D721Med (cell line): Measurements from ENCODE around the gene SMIM32.

Source experiments
- DNase-seq: peaks from one replicate; pipeline ENCODE4 v3.0.0; 2011; ENCODE audit warnings: low spot score; ENCODE audit not compliant: insufficient read length
- FAIRE-seq: peaks from 2 replicates; lab custom pipeline; 2011; peaks lifted over from hg19 to GRCh38; lab: Jason Lieb, UNC
- TF ChIP-seq, protein P1 (sequence below): IDR thresholded peaks from 2 replicates; pipeline ENCODE4 v1.5.1; 2012; ENCODE audit warnings: mild to moderate bottlenecking, control low read depth; ENCODE audit not compliant: insufficient read depth; ENCODE audit errors: missing control alignments

SMIM32 gene

GRCh38 chr5:136195971-136196820, 3.2 kb upstream of the SMIM32 start:
- DNase-seq (no peak), FAIRE-seq (no peak)
- TF ChIP-seq, protein P1, sequence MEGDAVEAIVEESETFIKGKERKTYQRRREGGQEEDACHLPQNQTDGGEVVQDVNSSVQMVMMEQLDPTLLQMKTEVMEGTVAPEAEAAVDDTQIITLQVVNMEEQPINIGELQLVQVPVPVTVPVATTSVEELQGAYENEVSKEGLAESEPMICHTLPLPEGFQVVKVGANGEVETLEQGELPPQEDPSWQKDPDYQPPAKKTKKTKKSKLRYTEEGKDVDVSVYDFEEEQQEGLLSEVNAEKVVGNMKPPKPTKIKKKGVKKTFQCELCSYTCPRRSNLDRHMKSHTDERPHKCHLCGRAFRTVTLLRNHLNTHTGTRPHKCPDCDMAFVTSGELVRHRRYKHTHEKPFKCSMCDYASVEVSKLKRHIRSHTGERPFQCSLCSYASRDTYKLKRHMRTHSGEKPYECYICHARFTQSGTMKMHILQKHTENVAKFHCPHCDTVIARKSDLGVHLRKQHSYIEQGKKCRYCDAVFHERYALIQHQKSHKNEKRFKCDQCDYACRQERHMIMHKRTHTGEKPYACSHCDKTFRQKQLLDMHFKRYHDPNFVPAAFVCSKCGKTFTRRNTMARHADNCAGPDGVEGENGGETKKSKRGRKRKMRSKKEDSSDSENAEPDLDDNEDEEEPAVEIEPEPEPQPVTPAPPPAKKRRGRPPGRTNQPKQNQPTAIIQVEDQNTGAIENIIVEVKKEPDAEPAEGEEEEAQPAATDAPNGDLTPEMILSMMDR = no peak

DNA sequence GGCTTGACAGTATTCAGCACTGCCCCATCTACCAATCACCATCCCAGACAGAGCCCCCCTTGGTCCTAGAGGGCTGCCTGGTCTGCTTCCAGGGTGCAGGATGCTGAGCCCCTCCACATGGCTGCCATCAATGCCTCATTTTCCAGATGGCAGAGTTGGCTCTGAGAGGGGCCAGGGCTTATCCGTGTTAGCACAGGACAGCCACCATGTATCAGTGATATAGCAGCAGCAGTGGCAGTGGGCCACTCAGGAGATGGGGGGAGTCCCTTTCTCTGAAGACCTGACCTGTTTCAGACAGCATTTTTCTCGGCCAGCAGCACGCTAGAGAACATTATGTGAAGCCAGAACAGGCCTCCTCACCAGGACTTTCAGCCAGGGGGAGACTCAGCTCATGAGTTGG, 1.6 kb upstream of the SMIM32 start:
- FAIRE-seq (no peak), DNase-seq (no peak)
- TF ChIP-seq, protein P1 = no peak

DNA sequence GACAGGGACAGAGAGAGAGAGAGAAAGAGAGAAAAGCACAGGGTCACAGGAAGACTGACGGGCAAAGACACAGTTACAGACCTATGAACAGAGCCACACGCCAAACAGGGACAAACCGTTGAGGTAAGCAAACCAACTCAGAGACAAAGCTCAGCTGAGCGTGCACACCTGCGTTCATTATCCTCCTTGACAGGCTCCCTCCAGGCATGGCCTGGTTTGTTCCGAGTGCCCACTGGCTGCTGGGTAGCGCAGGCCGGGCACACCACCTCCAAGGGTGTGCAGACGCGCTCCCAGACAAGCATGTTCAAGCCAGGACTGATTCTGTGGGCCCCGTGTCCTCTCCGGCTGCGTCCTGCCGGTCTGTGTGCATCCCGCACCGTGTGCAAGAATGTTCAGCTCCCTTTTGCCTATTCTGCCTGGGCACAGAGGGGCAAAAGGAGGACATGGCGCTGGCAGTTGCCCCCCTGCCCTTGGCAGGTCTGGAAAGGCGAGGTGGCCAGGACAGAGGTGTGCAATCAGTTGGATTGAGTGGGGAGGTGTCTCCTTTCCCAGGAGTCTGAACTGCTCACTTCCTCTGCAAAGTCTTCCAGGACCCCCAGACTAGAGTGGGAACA, 467 bp upstream of the SMIM32 start:
- TF ChIP-seq, protein P1 = no peak
- no peak for FAIRE-seq
- DNase-seq = no peak

DNA sequence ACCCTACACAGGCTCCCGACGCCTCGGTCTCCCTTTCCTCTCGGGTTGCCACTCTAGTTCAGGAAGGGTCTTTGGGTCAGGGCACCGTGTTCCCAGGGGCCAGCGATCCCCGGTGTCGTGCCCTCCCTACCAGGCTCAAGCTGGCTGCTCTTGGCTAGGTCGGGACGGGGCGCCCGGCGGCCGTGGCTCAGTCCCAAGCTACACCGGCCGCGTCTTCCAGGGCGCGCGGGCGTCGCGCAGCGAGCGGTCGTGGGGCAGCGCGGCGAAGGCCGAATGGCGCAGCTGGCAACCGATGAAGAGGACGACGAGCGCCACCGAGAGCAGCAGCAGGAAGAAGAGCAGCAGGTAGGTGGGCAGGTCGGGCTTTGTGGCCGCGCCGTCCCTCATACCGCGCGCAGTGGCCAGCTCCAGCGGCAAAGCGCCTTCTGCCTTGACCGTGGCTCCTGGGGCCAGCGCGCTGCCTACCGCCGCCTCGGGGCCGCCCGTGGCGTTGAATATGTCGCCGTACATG, 892 bp downstream of the SMIM32 start:
- FAIRE-seq = no peak
- TF ChIP-seq, protein P1 = no peak
- DNase-seq = no peak

GRCh38 chr5:136191304-136192014, 1.5 kb downstream of the SMIM32 start:
- TF ChIP-seq, protein P1 = no peak
- FAIRE-seq (no peak), DNase-seq (no peak)

GRCh38 chr5:136190904-136191303, 2.1 kb downstream of the SMIM32 start:
- no peak for DNase-seq
- no peak for FAIRE-seq
- TF ChIP-seq, protein P1 = no peak
